WTC11 (cell line): ENCODE results near the gene ZNRF1. TPM values are rescaled to one million over a fixed set of nuclear protein-coding genes. Genes with fewer than 3 reads are reported as not detected.

Experiments used
- ATAC-seq: fragments of 200-7000 bp; cut with Tn5 transposase; 2 replicates; pipeline ENCODE4 v1.10.0; 2021; ENCODE audit warnings: mild to moderate bottlenecking, moderate library complexity
- CTCF ChIA-PET: fragments of 300-600 bp; sonication (Branson Sonifier 250); formaldehyde crosslinking; loops from one replicate; lab custom pipeline; 2021; ENCODE audit warnings: antibody characterized with exemption; lab: Charles Lee
- POLR2A ChIA-PET: fragments of 350-600 bp; sonication (Branson Sonifier 250); formaldehyde crosslinking; loops from one replicate; lab custom pipeline; 2021; ENCODE audit warnings: antibody characterized with exemption; lab: Charles Lee
- DNase-seq: peaks from one replicate; pipeline ENCODE4 v3.0.0; 2021; ENCODE audit warnings: low spot score
- H3K27ac Mint-ChIP-seq: 2 replicates; pipeline ENCODE4 v1.8.0; 2021; ENCODE audit warnings: mixed read lengths
- H3K27me3 Mint-ChIP-seq: 2 replicates; pipeline ENCODE4 v1.8.0; 2021; ENCODE audit warnings: low read depth, mild to moderate bottlenecking, moderate library complexity, mixed read lengths
- H3K36me3 Mint-ChIP-seq: 2 replicates; pipeline ENCODE4 v1.8.0; 2021; ENCODE audit warnings: mixed read lengths
- H3K4me1 Mint-ChIP-seq: 2 replicates; pipeline ENCODE4 v1.8.0; 2022; ENCODE audit warnings: mixed read lengths
- H3K4me3 Mint-ChIP-seq: 2 replicates; pipeline ENCODE4 v1.8.0; 2021; ENCODE audit warnings: mild to moderate bottlenecking, moderate library complexity, mixed read lengths
- H3K9me3 Mint-ChIP-seq: 2 replicates; pipeline ENCODE4 v1.8.0; 2021; ENCODE audit warnings: mixed read lengths
- AFF4 ChIP-seq: sonication (generic); formaldehyde crosslinking; IDR thresholded peaks from 2 replicates; pipeline ENCODE4 v1.8.1; 2023; ENCODE audit warnings: mild to moderate bottlenecking, missing genetic modification reagents, borderline replicate concordance
- AR ChIP-seq: fragments of 250-450 bp; sonication (Bioruptor Pico); IDR thresholded peaks from 2 replicates; pipeline ENCODE4 v1.9.0; 2021; ENCODE audit warnings: mild to moderate bottlenecking
- ARID4B ChIP-seq: sonication (generic); formaldehyde crosslinking; IDR thresholded peaks from 2 replicates; pipeline ENCODE4 v1.8.0; 2023; ENCODE audit warnings: missing genetic modification reagents, mild to moderate bottlenecking, borderline replicate concordance
- E2F5 ChIP-seq: sonication (generic); formaldehyde crosslinking; IDR thresholded peaks from 2 replicates; pipeline ENCODE4 v1.8.1; 2022; ENCODE audit warnings: mild to moderate bottlenecking, moderate library complexity, missing genetic modification reagents
- ELF4 ChIP-seq: sonication (generic); formaldehyde crosslinking; IDR thresholded peaks from 2 replicates; pipeline ENCODE4 v1.8.1; 2022; ENCODE audit warnings: low read depth, mild to moderate bottlenecking, moderate library complexity, missing genetic modification reagents
- ERG ChIP-seq: fragments of 250-450 bp; sonication (Bioruptor Pico); IDR thresholded peaks from 2 replicates; pipeline ENCODE4 v1.8.0; 2021; ENCODE audit warnings: mild to moderate bottlenecking
- FOXJ3 ChIP-seq: sonication (generic); formaldehyde crosslinking; IDR thresholded peaks from 2 replicates; pipeline ENCODE4 v1.9.0; 2021; ENCODE audit warnings: missing genetic modification reagents, mild to moderate bottlenecking, borderline replicate concordance
- FOXP4 ChIP-seq: sonication (generic); formaldehyde crosslinking; IDR thresholded peaks from 2 replicates; pipeline ENCODE4 v1.8.0; 2022; ENCODE audit warnings: mild to moderate bottlenecking, missing genetic modification reagents
- GABPB1 ChIP-seq: sonication (generic); formaldehyde crosslinking; IDR thresholded peaks from 2 replicates; pipeline ENCODE4 v1.8.1; 2023; ENCODE audit warnings: mild to moderate bottlenecking, missing genetic modification reagents
- HMGA2 ChIP-seq: fragments of 250-450 bp; sonication (Bioruptor Pico); IDR thresholded peaks from 2 replicates; pipeline ENCODE4 v1.4.0; 2021; ENCODE audit warnings: mild to moderate bottlenecking, moderate library complexity
- JUN ChIP-seq: sonication (generic); formaldehyde crosslinking; IDR thresholded peaks from 2 replicates; pipeline ENCODE4 v1.8.0; 2023; ENCODE audit warnings: mild to moderate bottlenecking, missing genetic modification reagents
- NR1H2 ChIP-seq: sonication (generic); formaldehyde crosslinking; IDR thresholded peaks from 2 replicates; pipeline ENCODE4 v1.9.0; 2021; ENCODE audit warnings: mild to moderate bottlenecking, moderate library complexity, missing genetic modification reagents
- NR2C2 ChIP-seq: sonication (generic); formaldehyde crosslinking; IDR thresholded peaks from 2 replicates; pipeline ENCODE4 v1.8.0; 2022; ENCODE audit warnings: mild to moderate bottlenecking, missing genetic modification reagents
- SOX15 ChIP-seq: fragments of 250-450 bp; sonication (Bioruptor Pico); IDR thresholded peaks from 2 replicates; pipeline ENCODE4 v1.9.0; 2021; ENCODE audit warnings: mild to moderate bottlenecking
- TEAD4 ChIP-seq: sonication (generic); formaldehyde crosslinking; IDR thresholded peaks from 2 replicates; pipeline ENCODE4 v1.8.0; 2022; ENCODE audit warnings: mild to moderate bottlenecking, missing genetic modification reagents
- ZNF263 ChIP-seq: sonication (generic); formaldehyde crosslinking; IDR thresholded peaks from 2 replicates; pipeline ENCODE4 v1.8.1; 2022; ENCODE audit warnings: low read depth, mild to moderate bottlenecking, moderate library complexity, missing genetic modification reagents
- ZNF281 ChIP-seq: sonication (generic); formaldehyde crosslinking; IDR thresholded peaks from 2 replicates; pipeline ENCODE4 v1.8.0; 2023; ENCODE audit warnings: mild to moderate bottlenecking, missing genetic modification reagents
- ZNF423 ChIP-seq: fragments of 250-450 bp; sonication (Bioruptor Pico); IDR thresholded peaks from 2 replicates; pipeline ENCODE4 v2.1.2; 2022; ENCODE audit warnings: mild to moderate bottlenecking, moderate library complexity
- ZSCAN18 ChIP-seq: fragments of 250-450 bp; sonication (Bioruptor Pico); IDR thresholded peaks from 2 replicates; pipeline ENCODE4 v2.1.2; 2022; ENCODE audit warnings: mild to moderate bottlenecking, moderate library complexity
- total RNA-seq: library from RNA; stranded (reverse); gene quantifications from 3 replicates; pipeline ENCODE4 v1.2.3, GENCODE V29; 2021

ZNRF1 gene
- total RNA-seq, 1 experiment from 2014 or later = 47.6 TPM

GRCh38 chr16:74954763-74955162, 44.1 kb upstream of the ZNRF1 start:
- no peaks in the 10 kb centered on the region for H3K27me3 Mint-ChIP-seq
- no peak overlapping the region for H3K4me3 Mint-ChIP-seq
- ChIA-PET CTCF (no interaction called here), POLR2A (no interaction called here)
- DNase-seq = no peak
- TF ChIP-seq TEAD4 = no peak
- TF ChIP-seq ZSCAN18 (CRISPR knock-in tag) = no peak
- no peak for TF ChIP-seq FOXJ3 (CRISPR knock-in tag)
- TF ChIP-seq JUN (CRISPR knock-in tag) = no peak
- no peak for TF ChIP-seq AR (CRISPR knock-in tag)
- TF ChIP-seq NR2C2 (CRISPR knock-in tag) = no peak
- TF ChIP-seq GABPB1 (CRISPR knock-in tag) = no peak
- no peak for TF ChIP-seq ZNF281 (CRISPR knock-in tag)
- TF ChIP-seq NR1H2 (CRISPR knock-in tag) = no peak
- no peak for TF ChIP-seq E2F5
- TF ChIP-seq ARID4B (CRISPR knock-in tag) = no peak
- no peak for TF ChIP-seq FOXP4 (CRISPR knock-in tag)
- TF ChIP-seq ZNF263 (CRISPR knock-in tag) = no peak
- TF ChIP-seq AFF4 (CRISPR knock-in tag) = no peak
- TF ChIP-seq ELF4 (CRISPR knock-in tag) = no peak
- TF ChIP-seq SOX15 (CRISPR knock-in tag) = no peak
- no peak for TF ChIP-seq ERG (CRISPR knock-in tag)
- no peak for TF ChIP-seq ZNF423 (CRISPR knock-in tag)
- TF ChIP-seq HMGA2 (CRISPR knock-in tag) = no peak
- peaks cover 20% of the 10 kb centered on the region for H3K4me1 Mint-ChIP-seq
- no peak overlapping the region for H3K27ac Mint-ChIP-seq
- no peak for ATAC-seq
- H3K36me3 Mint-ChIP-seq = peaks cover 44% of the 10 kb centered on the region
- no peaks in the 10 kb centered on the region for H3K9me3 Mint-ChIP-seq
